PC-3 (cell line): ENCODE data around the gene DYSF. TPM values are rescaled to one million over a fixed set of nuclear protein-coding genes. Genes with fewer than 3 reads are reported as not detected.

Experiments
- ATAC-seq: fragments of 200-7000 bp; cut with Tn5 transposase; 2 replicates; pipeline ENCODE4 v1.9.1; 2020; ENCODE audit warnings: mild to moderate bottlenecking, moderate library complexity
- BruUV-seq: library from RNA; stranded (reverse); fragments of 400-500 nt; replicated peaks from 2 replicates; lab custom pipeline; 2021; lab: Mats Ljungman, UMichigan
- CTCF ChIA-PET: fragments of 300-600 bp; sonication (Branson Sonifier 250); formaldehyde crosslinking; loops from one replicate; lab custom pipeline; 2022; ENCODE audit warnings: antibody characterized with exemption; lab: Charles Lee
- POLR2A ChIA-PET: fragments of 300-600 bp; sonication (Branson Sonifier 250); formaldehyde crosslinking; loops from one replicate; lab custom pipeline; 2022; ENCODE audit warnings: antibody characterized with exemption; ENCODE audit not compliant: unreplicated experiment; lab: Charles Lee
- DNase-seq: peaks from one replicate; pipeline ENCODE4 v3.0.0-alpha.2; 2015
- H2AFZ ChIP-seq: fragments of 300-600 bp; sonication (generic); 2 replicates; pipeline ENCODE4 v1.6.0; 2016; ENCODE audit warnings: antibody characterized with exemption, low read length
- H3F3A ChIP-seq: fragments of 300-600 bp; sonication (generic); one replicate; pipeline ENCODE4 v1.6.0; 2017; ENCODE audit warnings: antibody characterized with exemption, low read length, control low read depth, mild to moderate bottlenecking; ENCODE audit not compliant: unreplicated experiment
- H3K27ac ChIP-seq: fragments of 300-600 bp; sonication (generic); 2 replicates; pipeline ENCODE4 v1.5.1; 2016; ENCODE audit warnings: mild to moderate bottlenecking, low read length
- H3K27me3 ChIP-seq: fragments of 300-600 bp; sonication (generic); 2 replicates; pipeline ENCODE4 v1.6.1; 2016; ENCODE audit warnings: low read length, mixed read lengths
- H3K36me3 ChIP-seq: fragments of 300-600 bp; sonication (generic); 2 replicates; pipeline ENCODE4 v1.6.1; 2016; ENCODE audit warnings: low read depth, mixed run types, low read length, mixed read lengths
- H3K4me1 ChIP-seq: fragments of 300-600 bp; sonication (generic); 2 replicates; pipeline ENCODE4 v1.5.1; 2016; ENCODE audit warnings: low read length; ENCODE audit not compliant: insufficient read depth
- H3K4me2 ChIP-seq: fragments of 300-600 bp; sonication (generic); 2 replicates; pipeline ENCODE4 v1.6.0; 2016; ENCODE audit warnings: low read length
- H3K4me3 ChIP-seq: fragments of 300-600 bp; sonication (generic); 2 replicates; pipeline ENCODE4 v1.5.1; 2016; ENCODE audit warnings: mild to moderate bottlenecking, low read length, mixed read lengths
- H3K79me2 ChIP-seq: fragments of 300-600 bp; sonication (generic); 2 replicates; pipeline ENCODE4 v1.6.1; 2017; ENCODE audit warnings: low read length, mixed read lengths
- H3K9ac ChIP-seq: fragments of 300-600 bp; sonication (generic); 2 replicates; pipeline ENCODE4 v1.6.0; 2016; ENCODE audit warnings: mild to moderate bottlenecking, low read length
- H3K9me2 ChIP-seq: fragments of 300-600 bp; sonication (generic); replicated peaks from 2 replicates; pipeline ENCODE4 v1.6.1; 2016; ENCODE audit warnings: mixed run types, low read length, mixed read lengths
- H3K9me3 ChIP-seq: fragments of 300-600 bp; sonication (generic); 2 replicates; pipeline ENCODE4 v1.6.1; 2016; ENCODE audit warnings: low read length, mixed read lengths
- H4K20me1 ChIP-seq: fragments of 300-600 bp; sonication (generic); 2 replicates; pipeline ENCODE4 v1.6.1; 2016; ENCODE audit warnings: low read length, mixed read lengths
- EZH2 ChIP-seq: fragments of 300-600 bp; sonication (generic); IDR thresholded peaks from one replicate; pipeline ENCODE4 v1.6.1; 2017; ENCODE audit warnings: antibody characterized with exemption, mild to moderate bottlenecking, low read length; ENCODE audit not compliant: unreplicated experiment
- EZH2phosphoT487 ChIP-seq: fragments of 300-600 bp; sonication (generic); IDR thresholded peaks from 2 replicates; pipeline ENCODE4 v1.6.1; 2018; ENCODE audit warnings: mild to moderate bottlenecking, antibody characterized with exemption, low read length, borderline replicate concordance
- intact Hi-C: fragments of 100-400 bp; cut with micrococcal nuclease; formaldehyde crosslinking; loops from 2 replicates; pipeline ENCODE4 v1.9.0; 2023
- total RNA-seq: library from RNA; depleted of rRNA; stranded (reverse); fragments of >200 nt; gene quantifications from 2 replicates; pipeline ENCODE4 v1.2.3, GENCODE V29; 2014
- TF ChIP-seq, protein P1 (sequence below): fragments of 300-600 bp; sonication (generic); conservative IDR thresholded peaks from 2 replicates; pipeline ENCODE4 v1.5.1; 2017; ENCODE audit warnings: antibody characterized with exemption, low read depth, mild to moderate bottlenecking, low read length

DYSF gene
- total RNA-seq, 1 experiment from 2014 or later: 13.0 TPM

DNA sequence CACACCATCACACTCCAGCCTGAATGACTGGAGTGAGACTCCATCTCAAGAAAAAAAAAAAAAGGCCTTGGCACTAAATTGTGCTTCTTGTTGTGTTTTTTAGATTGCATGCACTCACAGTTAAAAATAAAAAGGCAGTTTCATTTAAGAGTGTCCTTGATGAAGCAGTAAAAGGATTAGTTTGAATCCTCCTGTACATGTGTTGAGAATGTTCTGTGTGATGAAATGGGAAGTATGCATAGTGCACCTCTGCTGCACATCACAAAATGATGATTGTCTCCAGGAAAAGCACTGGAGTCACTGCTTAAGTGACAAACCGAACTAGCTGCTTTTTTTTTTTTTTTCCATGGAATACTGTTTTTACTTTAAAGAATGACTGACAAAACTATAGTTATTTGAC lies 23.1 kb downstream of the DYSF start:
- Histone ChIP-seq H3K36me3 (no peaks in the 10 kb centered on the region), H3K4me1 (peaks cover 26% of the 10 kb centered on the region), H3K4me3 (no peak overlapping the region), H3K79me2 (no peaks in the 10 kb centered on the region), H3K9ac (no peak overlapping the region), H3K27ac (no peak overlapping the region), H2AFZ (no peak overlapping the region), H3K27me3 (no peaks in the 10 kb centered on the region), H3K9me3 (no peaks in the 10 kb centered on the region), H3K9me2 (no peaks in the 10 kb centered on the region), H3K4me2 (no peak overlapping the region), H4K20me1 (no peaks in the 10 kb centered on the region), H3F3A (no peaks in the 10 kb centered on the region)
- TF ChIP-seq EZH2: no peak
- TF ChIP-seq, protein P1, sequence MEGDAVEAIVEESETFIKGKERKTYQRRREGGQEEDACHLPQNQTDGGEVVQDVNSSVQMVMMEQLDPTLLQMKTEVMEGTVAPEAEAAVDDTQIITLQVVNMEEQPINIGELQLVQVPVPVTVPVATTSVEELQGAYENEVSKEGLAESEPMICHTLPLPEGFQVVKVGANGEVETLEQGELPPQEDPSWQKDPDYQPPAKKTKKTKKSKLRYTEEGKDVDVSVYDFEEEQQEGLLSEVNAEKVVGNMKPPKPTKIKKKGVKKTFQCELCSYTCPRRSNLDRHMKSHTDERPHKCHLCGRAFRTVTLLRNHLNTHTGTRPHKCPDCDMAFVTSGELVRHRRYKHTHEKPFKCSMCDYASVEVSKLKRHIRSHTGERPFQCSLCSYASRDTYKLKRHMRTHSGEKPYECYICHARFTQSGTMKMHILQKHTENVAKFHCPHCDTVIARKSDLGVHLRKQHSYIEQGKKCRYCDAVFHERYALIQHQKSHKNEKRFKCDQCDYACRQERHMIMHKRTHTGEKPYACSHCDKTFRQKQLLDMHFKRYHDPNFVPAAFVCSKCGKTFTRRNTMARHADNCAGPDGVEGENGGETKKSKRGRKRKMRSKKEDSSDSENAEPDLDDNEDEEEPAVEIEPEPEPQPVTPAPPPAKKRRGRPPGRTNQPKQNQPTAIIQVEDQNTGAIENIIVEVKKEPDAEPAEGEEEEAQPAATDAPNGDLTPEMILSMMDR: no peak
- intact Hi-C loops: no loop called here
- CTCF ChIA-PET: interaction anchor here (0.6 kb wide), 1 partner anchor 31 kb away, joined by 3 read pairs; no protein-coding TSS in a partner anchor
- DNase-seq: no peak
- BruUV-seq: no TSS peak
- ATAC-seq: no peak
- POLR2A ChIA-PET: no interaction called here

DNA sequence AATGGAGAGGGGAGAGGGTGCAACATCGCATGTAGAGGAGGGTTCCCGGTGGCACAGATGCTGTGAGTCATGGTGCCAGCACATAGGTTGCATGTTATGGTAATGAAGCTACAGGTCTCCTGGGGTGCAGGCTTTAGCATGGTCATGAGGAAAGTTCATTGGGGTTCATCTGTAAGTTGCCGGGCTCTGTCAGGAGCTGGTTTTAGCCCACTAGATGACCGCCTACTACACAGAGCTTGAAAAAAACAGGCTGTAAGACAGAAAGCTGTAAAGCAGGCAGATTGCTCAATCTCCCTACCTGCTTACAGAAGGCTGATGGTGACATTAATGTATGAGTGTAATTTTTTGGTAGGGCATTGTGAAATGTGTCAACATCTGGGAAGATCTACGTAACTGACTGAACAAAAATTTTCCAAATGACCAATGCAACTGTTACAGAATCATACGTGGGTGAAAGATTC lies 23.9 kb downstream of the DYSF start:
- peaks cover 19% of the 10 kb centered on the region for H3K4me1 ChIP-seq
- no peaks in the 10 kb centered on the region for H3K9me2 ChIP-seq
- CTCF ChIA-PET: no interaction called here
- no peaks in the 10 kb centered on the region for H4K20me1 ChIP-seq
- no peaks in the 10 kb centered on the region for H3K27me3 ChIP-seq
- H3K9me3 ChIP-seq: no peaks in the 10 kb centered on the region
- ATAC-seq (no peak), DNase-seq (peak; percentile 40)
- POLR2A ChIA-PET: no interaction called here
- H3K79me2 ChIP-seq: no peaks in the 10 kb centered on the region
- intact Hi-C loops: no loop called here
- no peak overlapping the region for H3K9ac ChIP-seq
- TF ChIP-seq, protein P1: no peak
- no peak for TF ChIP-seq EZH2phosphoT487
- TF ChIP-seq EZH2: no peak
- no peak overlapping the region for H3K4me2 ChIP-seq
- H3K36me3 ChIP-seq: no peaks in the 10 kb centered on the region
- no peaks in the 10 kb centered on the region for H3F3A ChIP-seq
- no TSS peak for BruUV-seq
- H2AFZ ChIP-seq: no peak overlapping the region
- no peak overlapping the region for H3K27ac ChIP-seq
- H3K4me3 ChIP-seq: no peak overlapping the region

DNA sequence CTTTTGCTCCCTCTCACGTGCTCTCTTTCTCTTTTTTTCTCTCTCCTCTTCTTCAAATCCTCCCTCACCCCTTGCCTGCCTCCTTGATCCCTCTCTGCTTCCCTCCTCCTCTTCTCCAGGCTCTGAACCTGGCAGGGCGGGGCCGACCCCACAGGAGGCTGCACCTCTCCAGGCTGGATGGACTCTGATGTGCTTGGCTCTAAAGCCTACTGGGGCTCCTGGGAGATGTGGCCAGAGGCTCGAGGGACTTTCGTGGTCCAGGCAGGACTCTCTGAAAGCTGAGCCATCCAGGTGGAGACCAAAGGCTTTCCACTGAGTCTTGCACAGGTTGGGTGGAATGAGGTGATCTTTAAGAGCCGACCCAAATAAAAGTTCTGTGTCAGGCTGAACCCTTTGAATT lies 25.4 kb downstream of the DYSF start:
- intact Hi-C loops: no loop called here
- H3K36me3 ChIP-seq: no peaks in the 10 kb centered on the region
- ChIA-PET CTCF (no interaction called here), POLR2A (no interaction called here)
- no peaks in the 10 kb centered on the region for H3K9me3 ChIP-seq
- no peak for ATAC-seq
- no peak overlapping the region for H3K9ac ChIP-seq
- peaks cover 15% of the 10 kb centered on the region for H3K4me1 ChIP-seq
- H3F3A ChIP-seq: no peaks in the 10 kb centered on the region
- TF ChIP-seq EZH2phosphoT487: no peak
- TF ChIP-seq, protein P1: no peak
- TF ChIP-seq EZH2: no peak
- no peaks in the 10 kb centered on the region for H3K9me2 ChIP-seq
- no peak for DNase-seq
- no peak overlapping the region for H2AFZ ChIP-seq
- H4K20me1 ChIP-seq: no peaks in the 10 kb centered on the region
- H3K79me2 ChIP-seq: no peaks in the 10 kb centered on the region
- H3K4me2 ChIP-seq: no peak overlapping the region
- H3K4me3 ChIP-seq: no peak overlapping the region
- H3K27me3 ChIP-seq: no peaks in the 10 kb centered on the region
- BruUV-seq: no TSS peak
- H3K27ac ChIP-seq: no peak overlapping the region
